ENCODE results near the gene HDAC3. TPM values are rescaled to one million over a fixed set of nuclear protein-coding genes. Genes with fewer than 3 reads are reported as not detected.

HDAC3 gene
- total RNA-seq, 1 donor from 2014 or later: 39.7 TPM

GRCh38 chr5:141672841-141673813, 36.5 kb upstream of the HDAC3 start:
- no peak overlapping the region for H3K4me3 ChIP-seq (ENCODE audit: low read depth, low read length)
- TF ChIP-seq, protein P1, sequence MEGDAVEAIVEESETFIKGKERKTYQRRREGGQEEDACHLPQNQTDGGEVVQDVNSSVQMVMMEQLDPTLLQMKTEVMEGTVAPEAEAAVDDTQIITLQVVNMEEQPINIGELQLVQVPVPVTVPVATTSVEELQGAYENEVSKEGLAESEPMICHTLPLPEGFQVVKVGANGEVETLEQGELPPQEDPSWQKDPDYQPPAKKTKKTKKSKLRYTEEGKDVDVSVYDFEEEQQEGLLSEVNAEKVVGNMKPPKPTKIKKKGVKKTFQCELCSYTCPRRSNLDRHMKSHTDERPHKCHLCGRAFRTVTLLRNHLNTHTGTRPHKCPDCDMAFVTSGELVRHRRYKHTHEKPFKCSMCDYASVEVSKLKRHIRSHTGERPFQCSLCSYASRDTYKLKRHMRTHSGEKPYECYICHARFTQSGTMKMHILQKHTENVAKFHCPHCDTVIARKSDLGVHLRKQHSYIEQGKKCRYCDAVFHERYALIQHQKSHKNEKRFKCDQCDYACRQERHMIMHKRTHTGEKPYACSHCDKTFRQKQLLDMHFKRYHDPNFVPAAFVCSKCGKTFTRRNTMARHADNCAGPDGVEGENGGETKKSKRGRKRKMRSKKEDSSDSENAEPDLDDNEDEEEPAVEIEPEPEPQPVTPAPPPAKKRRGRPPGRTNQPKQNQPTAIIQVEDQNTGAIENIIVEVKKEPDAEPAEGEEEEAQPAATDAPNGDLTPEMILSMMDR (IDR thresholded peaks at IDR 0.05; ENCODE audit: insufficient read depth, low read length, poor library complexity, severe bottlenecking): no peak
- H3K36me3 ChIP-seq (ENCODE audit: control insufficient read depth, insufficient read depth, low read length): no peaks in the 10 kb centered on the region
- no peaks in the 10 kb centered on the region for H3K27me3 ChIP-seq (ENCODE audit: control insufficient read depth, insufficient read depth, low read length)
- no peak for DNase-seq (ENCODE audit: low read depth)

DNA sequence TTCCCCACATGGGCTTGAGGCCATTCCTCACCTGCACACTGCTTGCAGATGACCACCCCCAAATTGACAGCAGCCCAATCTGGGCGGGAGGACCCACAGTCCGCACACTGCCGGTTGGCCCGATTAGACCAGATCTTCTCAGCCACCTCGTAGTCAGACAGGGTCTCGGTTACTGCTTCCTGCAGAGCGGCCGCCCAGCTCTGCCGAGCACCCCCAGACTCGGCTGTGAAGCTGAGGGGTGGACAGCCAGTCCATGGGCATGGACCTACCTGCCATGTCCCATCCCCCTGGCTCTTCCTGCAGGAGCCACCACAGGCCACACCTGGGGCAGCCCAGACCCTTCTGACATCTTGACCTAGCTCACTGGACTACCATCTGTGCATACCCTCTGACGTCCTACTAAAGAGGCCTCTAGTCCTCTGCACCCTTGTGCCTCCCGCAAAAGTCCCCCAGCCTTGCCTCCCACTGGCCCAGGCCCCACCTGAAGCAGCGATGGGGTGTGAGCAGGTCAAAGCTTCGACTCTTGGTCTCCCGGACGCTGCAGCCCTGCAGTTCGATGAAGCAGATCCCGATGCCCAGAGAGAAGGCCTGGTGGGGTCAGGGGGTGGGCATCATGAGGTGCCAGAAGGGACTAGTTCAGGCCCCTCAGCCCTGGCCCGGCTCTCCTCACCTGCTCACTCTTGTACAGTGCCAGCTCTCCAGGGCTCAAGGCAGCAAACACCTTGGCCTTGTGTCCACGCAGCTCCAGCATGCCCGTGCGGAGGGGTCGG, 35.6 kb upstream of the HDAC3 start:
- TF ChIP-seq, protein P1 (IDR thresholded peaks at IDR 0.05; ENCODE audit: insufficient read depth, low read length, poor library complexity, severe bottlenecking): no peak
- DNase-seq (ENCODE audit: low read depth): no peak
- Histone ChIP-seq H3K27me3 (ENCODE audit: control insufficient read depth, insufficient read depth, low read length) (no peaks in the 10 kb centered on the region), H3K4me3 (ENCODE audit: low read depth, low read length) (no peak overlapping the region), H3K36me3 (ENCODE audit: control insufficient read depth, insufficient read depth, low read length) (no peaks in the 10 kb centered on the region)

DNA sequence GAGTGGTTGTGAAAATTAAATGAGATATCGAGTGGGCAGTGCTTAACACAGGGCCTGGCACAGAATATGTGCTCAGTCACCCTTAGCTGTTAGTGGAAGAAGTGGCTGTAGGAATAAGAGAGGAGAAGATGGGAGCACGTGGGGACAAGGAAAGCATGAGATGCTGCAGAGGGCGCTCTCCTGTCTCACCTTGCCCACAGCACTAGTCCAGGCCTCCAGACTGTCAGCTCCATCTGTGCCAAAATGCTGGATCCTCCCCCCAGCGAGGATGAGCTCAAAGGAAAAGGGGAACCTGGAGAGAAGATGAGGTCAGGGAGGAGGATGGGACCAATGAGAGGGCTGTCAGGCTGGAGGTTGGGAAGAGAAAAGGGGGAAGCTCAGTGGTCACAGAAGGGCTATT, 32.9 kb upstream of the HDAC3 start:
- DNase-seq (ENCODE audit: low read depth): no peak
- H3K4me3 ChIP-seq (ENCODE audit: low read depth, low read length): no peak overlapping the region
- no peaks in the 10 kb centered on the region for H3K36me3 ChIP-seq (ENCODE audit: control insufficient read depth, insufficient read depth, low read length)
- TF ChIP-seq, protein P1 (IDR thresholded peaks at IDR 0.05; ENCODE audit: insufficient read depth, low read length, poor library complexity, severe bottlenecking): no peak
- H3K27me3 ChIP-seq (ENCODE audit: control insufficient read depth, insufficient read depth, low read length): no peaks in the 10 kb centered on the region

DNA sequence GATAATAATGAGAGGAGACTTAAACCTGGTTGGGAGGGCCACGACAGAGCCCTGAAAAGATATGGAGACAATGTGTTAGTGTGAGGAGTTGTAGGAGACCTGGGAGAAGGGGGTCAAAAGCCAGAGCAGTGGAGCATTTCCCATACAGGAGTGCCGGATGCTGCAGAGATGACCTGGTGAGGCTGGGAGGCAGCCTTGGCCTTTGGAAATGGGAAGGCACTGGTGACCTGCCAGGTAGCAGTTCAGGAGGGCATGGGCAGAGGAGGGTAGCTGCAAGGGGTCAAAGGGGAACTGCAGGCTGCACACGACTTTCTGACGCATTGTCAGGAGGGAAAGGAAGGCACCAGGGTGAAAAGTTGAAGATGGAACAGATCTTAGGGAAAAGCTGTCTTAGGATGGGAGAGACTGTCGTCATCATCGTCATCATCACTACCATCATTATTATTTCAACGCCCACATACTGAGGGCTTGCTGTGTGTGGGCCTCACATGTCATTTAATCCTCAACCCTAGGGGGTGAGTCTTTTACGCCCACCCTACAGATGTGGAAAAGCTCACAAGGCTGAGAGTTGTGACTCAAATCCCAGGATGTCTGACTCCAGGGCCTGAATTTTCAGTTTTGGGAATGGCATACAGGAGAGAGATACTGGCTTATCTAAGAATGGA, 32.1 kb upstream of the HDAC3 start:
- DNase-seq (ENCODE audit: low read depth): no peak
- no peaks in the 10 kb centered on the region for H3K36me3 ChIP-seq (ENCODE audit: control insufficient read depth, insufficient read depth, low read length)
- H3K4me3 ChIP-seq (ENCODE audit: low read depth, low read length): no peak overlapping the region
- no peaks in the 10 kb centered on the region for H3K27me3 ChIP-seq (ENCODE audit: control insufficient read depth, insufficient read depth, low read length)
- TF ChIP-seq, protein P1 (IDR thresholded peaks at IDR 0.05; ENCODE audit: insufficient read depth, low read length, poor library complexity, severe bottlenecking): no peak

DNA sequence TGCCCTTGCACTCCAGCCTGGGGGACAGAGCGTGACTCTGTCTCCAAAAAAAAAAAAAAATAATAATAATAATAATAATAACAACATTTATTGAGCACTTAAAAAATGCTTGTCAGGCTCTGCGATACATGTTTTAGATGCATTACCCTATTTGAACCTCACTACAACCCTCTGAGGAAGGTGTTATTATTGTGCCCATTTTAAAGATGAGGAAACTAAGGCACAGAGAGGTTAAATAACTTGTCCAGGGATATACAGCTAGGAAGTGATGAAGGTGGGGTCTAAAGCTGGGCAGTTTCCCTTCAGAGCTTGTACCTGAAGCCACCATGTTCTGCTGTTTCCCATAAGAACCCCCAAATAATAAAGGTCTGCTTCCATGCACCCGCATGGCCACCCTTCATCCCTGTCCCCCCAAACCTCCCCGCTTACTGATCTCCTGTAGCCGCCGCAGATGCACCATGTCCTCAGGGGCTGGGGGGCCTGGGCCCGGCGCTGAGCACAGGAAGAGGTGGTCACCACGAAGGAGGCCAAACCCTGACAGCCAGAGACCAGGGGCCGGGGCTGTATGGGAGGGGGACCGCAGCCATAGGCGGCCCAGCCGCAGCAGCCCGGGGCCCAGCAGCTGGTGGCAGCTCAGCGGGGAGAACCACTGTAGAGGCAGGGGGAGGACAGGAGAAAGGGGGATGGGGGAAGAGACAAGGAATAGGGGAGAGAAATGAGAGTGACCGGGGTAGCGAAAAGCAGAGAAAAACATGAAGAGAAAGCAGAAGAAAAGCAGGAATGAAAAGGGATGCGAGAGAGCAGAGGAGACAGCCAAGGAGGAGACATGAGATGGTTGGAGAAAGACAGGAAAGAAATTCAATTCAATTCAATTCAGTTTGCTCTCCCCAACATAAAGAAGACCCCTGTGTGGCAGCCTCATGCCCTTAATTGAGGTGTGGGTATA, 29.6 kb upstream of the HDAC3 start:
- no peak for DNase-seq (ENCODE audit: low read depth)
- Histone ChIP-seq H3K27me3 (ENCODE audit: control insufficient read depth, insufficient read depth, low read length) (no peaks in the 10 kb centered on the region), H3K4me3 (ENCODE audit: low read depth, low read length) (no peak overlapping the region), H3K36me3 (ENCODE audit: control insufficient read depth, insufficient read depth, low read length) (no peaks in the 10 kb centered on the region)
- TF ChIP-seq, protein P1 (IDR thresholded peaks at IDR 0.05; ENCODE audit: insufficient read depth, low read length, poor library complexity, severe bottlenecking): no peak

Data from kidney epithelial cell (primary cell).